ENCODE results near the gene ADM5.

DNA sequence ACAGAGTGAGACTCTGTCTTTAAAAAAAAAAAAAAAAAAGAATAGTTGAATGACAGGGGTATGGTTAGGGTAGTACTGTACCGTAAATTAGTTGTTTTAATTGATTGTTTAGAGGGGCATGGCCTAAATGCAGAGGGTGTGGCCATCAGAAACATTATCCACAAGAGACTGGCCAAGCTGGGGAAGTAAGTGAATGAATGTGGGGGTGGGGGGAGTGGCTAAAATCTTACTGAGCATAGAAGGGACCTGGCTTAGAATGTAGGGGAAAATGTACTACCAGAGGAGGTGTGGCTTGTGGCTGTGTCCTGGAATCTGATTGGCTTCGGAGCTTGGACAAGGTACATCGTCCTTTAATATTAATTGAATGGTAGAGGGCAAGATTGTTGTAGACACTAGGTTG lies 19.9 kb upstream of the ADM5 start:
- TF ChIP-seq CBX5 (IDR thresholded peaks at IDR 0.05; ENCODE audit: low read depth) (no peak), HCFC1 (IDR thresholded peaks at IDR 0.05; ENCODE audit: low read length) (no peak), CHD4 (IDR thresholded peaks at IDR 0.05) (no peak)
- TF ChIP-seq, protein P1, sequence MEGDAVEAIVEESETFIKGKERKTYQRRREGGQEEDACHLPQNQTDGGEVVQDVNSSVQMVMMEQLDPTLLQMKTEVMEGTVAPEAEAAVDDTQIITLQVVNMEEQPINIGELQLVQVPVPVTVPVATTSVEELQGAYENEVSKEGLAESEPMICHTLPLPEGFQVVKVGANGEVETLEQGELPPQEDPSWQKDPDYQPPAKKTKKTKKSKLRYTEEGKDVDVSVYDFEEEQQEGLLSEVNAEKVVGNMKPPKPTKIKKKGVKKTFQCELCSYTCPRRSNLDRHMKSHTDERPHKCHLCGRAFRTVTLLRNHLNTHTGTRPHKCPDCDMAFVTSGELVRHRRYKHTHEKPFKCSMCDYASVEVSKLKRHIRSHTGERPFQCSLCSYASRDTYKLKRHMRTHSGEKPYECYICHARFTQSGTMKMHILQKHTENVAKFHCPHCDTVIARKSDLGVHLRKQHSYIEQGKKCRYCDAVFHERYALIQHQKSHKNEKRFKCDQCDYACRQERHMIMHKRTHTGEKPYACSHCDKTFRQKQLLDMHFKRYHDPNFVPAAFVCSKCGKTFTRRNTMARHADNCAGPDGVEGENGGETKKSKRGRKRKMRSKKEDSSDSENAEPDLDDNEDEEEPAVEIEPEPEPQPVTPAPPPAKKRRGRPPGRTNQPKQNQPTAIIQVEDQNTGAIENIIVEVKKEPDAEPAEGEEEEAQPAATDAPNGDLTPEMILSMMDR (IDR thresholded peaks at IDR 0.05 in 2 of 3, conservative IDR thresholded peaks at IDR 0.05 in 1 of 3; ENCODE audit: control insufficient read depth in 2 of 3, extremely low read depth in 1 of 3, insufficient read depth in 1 of 3, low read depth in 3 of 3, low read length in 3 of 3), result no peak
